HG03460 (cell line): ENCODE data around the gene DNMT1.
"Not testable (repeated sequence)": the region's sequence is repeated elsewhere in the genome, so short reads cannot be mapped to it uniquely, and the experiment has no call there.

ENCODE experiments used
- ATAC-seq: cut with Tn5 transposase; IDR thresholded peaks from one replicate; pipeline ENCODE4 v1.9.1; 2021; ENCODE audit not compliant: unreplicated experiment

Gene DNMT1

GRCh38 chr19:10222201-10222890 is 27.6 kb upstream of the DNMT1 start:
- no peak for ATAC-seq

GRCh38 chr19:10220695-10221094 is 25.9 kb upstream of the DNMT1 start:
- ATAC-seq = no peak

GRCh38 chr19:10219678-10220077 is 24.9 kb upstream of the DNMT1 start:
- ATAC-seq = no peak

- ATAC-seq = no peak
These were observed 22.3 kb upstream of the DNMT1 start for GRCh38 chr19:10217085-10217484.

- ATAC-seq = no peak
These were observed 20.0 kb upstream of the DNMT1 start for GRCh38 chr19:10214784-10215183.

GRCh38 chr19:10211691-10212090 is 16.9 kb upstream of the DNMT1 start:
- ATAC-seq = no peak

- no peak for ATAC-seq
These were observed 16.3 kb upstream of the DNMT1 start for GRCh38 chr19:10211061-10211460.

GRCh38 chr19:10209315-10209714 is 14.6 kb upstream of the DNMT1 start:
- ATAC-seq = no peak

- ATAC-seq = no peak
These were observed 12.3 kb upstream of the DNMT1 start for GRCh38 chr19:10207026-10207425.

- ATAC-seq = no peak
These were observed 11.6 kb upstream of the DNMT1 start for GRCh38 chr19:10206226-10206885.

- no peak for ATAC-seq
These were observed 10.9 kb upstream of the DNMT1 start for GRCh38 chr19:10205636-10206035.

- ATAC-seq = no peak
These were observed 8.9 kb upstream of the DNMT1 start for GRCh38 chr19:10203686-10204085.

GRCh38 chr19:10201176-10201575 is 6.4 kb upstream of the DNMT1 start:
- no peak for ATAC-seq

GRCh38 chr19:10200101-10200500 is 5.3 kb upstream of the DNMT1 start:
- not testable (repeated sequence) for ATAC-seq

GRCh38 chr19:10198889-10199644 is 4.3 kb upstream of the DNMT1 start:
- ATAC-seq = not testable (repeated sequence)

- ATAC-seq = no peak
These were observed 406 bp upstream of the DNMT1 start for GRCh38 chr19:10195199-10195519.

GRCh38 chr19:10193790-10194499 is 808 bp downstream of the DNMT1 start:
- no peak for ATAC-seq

- ATAC-seq = no peak
These were observed 1.8 kb downstream of the DNMT1 start for GRCh38 chr19:10192922-10193321.

GRCh38 chr19:10191347-10191746 is 3.4 kb downstream of the DNMT1 start:
- ATAC-seq = no peak

- no peak for ATAC-seq
These were observed 4.7 kb downstream of the DNMT1 start for GRCh38 chr19:10190026-10190425.

- no peak for ATAC-seq
These were observed 5.1 kb downstream of the DNMT1 start for GRCh38 chr19:10189616-10190015.

- no peak for ATAC-seq
These were observed 7.4 kb downstream of the DNMT1 start for GRCh38 chr19:10187315-10187714.
